Measurements from ENCODE around the gene EID3. TPM values are rescaled to one million over a fixed set of nuclear protein-coding genes. Genes with fewer than 3 reads are reported as not detected.

The EID3 gene
- total and polyA plus RNA-seq, 2 of the 8 experiments (the other 6 are each of a cell fraction or from before 2014, with no cell fraction given), result 1.2 to 2.8 TPM

DNA sequence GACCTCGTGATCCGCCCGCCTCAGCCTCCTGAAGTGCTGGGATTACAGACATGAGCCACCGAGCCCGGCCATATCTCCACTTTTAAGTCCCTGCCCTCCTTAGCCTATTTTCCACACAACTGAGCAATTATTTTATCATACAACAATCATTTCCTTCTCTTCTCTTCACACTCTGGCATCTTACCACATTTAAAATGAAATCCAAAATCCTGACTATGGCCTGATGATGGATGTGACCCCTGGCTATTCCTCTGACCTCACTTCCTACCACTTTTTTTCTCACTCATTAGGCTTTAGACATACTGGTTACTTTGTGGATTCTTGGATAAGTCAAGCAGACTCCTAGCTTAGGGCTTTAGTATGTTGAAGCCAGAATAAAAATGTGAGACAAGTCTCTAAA is 21.9 kb upstream of the EID3 start:
- Histone ChIP-seq H4K91ac (replicated peaks; ENCODE audit: insufficient read length, low read length) (no peak overlapping the region), H3K4me2 (ENCODE audit: insufficient read depth in 1 of 2, low read depth in 2 of 2, low read length in 2 of 2) (no peak overlapping the region), H3K79me1 (ENCODE audit: low read depth, low read length) (no peaks in the 10 kb centered on the region), H3K27ac (ENCODE audit: low read depth, low read length) (no peak overlapping the region), H3K23ac (ENCODE audit: insufficient read length) (no peak overlapping the region), H3K56ac (replicated peaks; ENCODE audit: insufficient read length, low read depth, low read length) (no peak overlapping the region), H4K8ac (ENCODE audit: extremely low read depth, insufficient read depth, low read length) (no peak overlapping the region), H3K9ac (replicated peaks in 1 of 4; ENCODE audit: extremely low read depth in 1 of 4, low read depth in 3 of 4, low read length in 3 of 4) (no peak overlapping the region), H3K4me3 (ENCODE audit: extremely low read depth in 1 of 4, insufficient read depth in 2 of 4, low read depth in 3 of 4, low read length in 4 of 4) (no peak overlapping the region), H3K14ac (ENCODE audit: insufficient read length) (no peak overlapping the region), H4K5ac (ENCODE audit: insufficient read length, low read depth, low read length) (no peak overlapping the region), H2BK5ac (ENCODE audit: low read depth, low read length) (no peak overlapping the region), H2AFZ (ENCODE audit: low read length) (no peak overlapping the region), H2AK5ac (ENCODE audit: low read depth, low read length) (no peak overlapping the region), H3K36me3 (ENCODE audit: control insufficient read depth in 2 of 4, insufficient read depth in 4 of 4, low read length in 3 of 4) (no peaks in the 10 kb centered on the region), H4K20me1 (replicated peaks in 1 of 2; ENCODE audit: control insufficient read depth in 1 of 2, insufficient read depth in 2 of 2, low read length in 2 of 2) (no peaks in the 10 kb centered on the region), H2BK15ac (ENCODE audit: low read length) (no peak overlapping the region), H3K18ac (ENCODE audit: extremely low read depth, low read length) (no peak overlapping the region), H3K23me2 (ENCODE audit: low read depth, low read length) (no peaks in the 10 kb centered on the region), H2BK120ac (replicated peaks; ENCODE audit: low read depth, low read length) (no peak overlapping the region), H3K79me2 (ENCODE audit: control insufficient read depth in 1 of 2, insufficient read depth in 2 of 2, low read length in 2 of 2) (no peaks in the 10 kb centered on the region), H3K4ac (replicated peaks; ENCODE audit: insufficient read length, low read depth, low read length) (no peak overlapping the region), H2BK20ac (ENCODE audit: low read length) (no peak overlapping the region), H3K4me1 (replicated peaks in 1 of 4; ENCODE audit: control insufficient read depth in 3 of 4, insufficient read depth in 4 of 4, low read length in 3 of 4) (peaks cover 0 to 10% (median 4%) of the 10 kb centered on the region in 4 experiments; a peak in 6 of 7 replicates), H2BK12ac (ENCODE audit: low read depth, low read length) (no peak overlapping the region), H3K27me3 (replicated peaks in 1 of 4; ENCODE audit: control insufficient read depth in 3 of 4, extremely low read depth in 1 of 4, insufficient read depth in 3 of 4, low read length in 3 of 4) (no peaks in the 10 kb centered on the region), H3K9me3 (ENCODE audit: insufficient read depth in 2 of 2, low read depth in 1 of 2, low read length in 1 of 2) (no peaks in the 10 kb centered on the region)
- WGBS, 2 experiments (ENCODE audit: extremely low coverage in 1 of 2, insufficient coverage in 1 of 2, insufficient read length in 1 of 2, insufficient replicate concordance in 2 of 2, low coverage in 1 of 2, low lambda C conversion rate in 2 of 2, missing lambda C conversion rate in 1 of 2), result 91% methylated on average over 5 of the region's 5 CpGs; no CpG with 5 or more reads in 1 of the 2 experiments
- DNase-seq (ENCODE audit: low read depth in 1 of 2, low spot score in 2 of 2), result no peak
- POLR2A ChIA-PET (ENCODE audit: partially characterized antibody), result no interaction called here
- CTCF ChIA-PET (ENCODE audit: partially characterized antibody), result no interaction called here
- TF ChIP-seq HDAC2 (IDR thresholded peaks at IDR 0.05; ENCODE audit: borderline replicate concordance in 1 of 2, low read depth in 2 of 2, low read length in 2 of 2), result no peak
- no peak for TF ChIP-seq SUZ12 (IDR thresholded peaks at IDR 0.05; ENCODE audit: low read length)
- TF ChIP-seq SAP30 (IDR thresholded peaks at IDR 0.05; ENCODE audit: insufficient read depth, insufficient replicate concordance, low read length), result no peak
- no peak for TF ChIP-seq TEAD4 (IDR thresholded peaks at IDR 0.05; ENCODE audit: low read depth, low read length)
- TF ChIP-seq SP4 (IDR thresholded peaks at IDR 0.05; ENCODE audit: low read length), result no peak
- TF ChIP-seq RXRA (IDR thresholded peaks at IDR 0.05; ENCODE audit: insufficient read depth, low read depth, low read length), result no peak
- TF ChIP-seq USF2 (IDR thresholded peaks at IDR 0.05; ENCODE audit: low read length), result no peak
- TF ChIP-seq BCL11A (IDR thresholded peaks at IDR 0.05; ENCODE audit: low read depth in 2 of 2, low read length in 2 of 2), result no peak
- no peak for TF ChIP-seq NRF1 (IDR thresholded peaks at IDR 0.05; ENCODE audit: low read depth, low read length)
- no peak for TF ChIP-seq TBP (IDR thresholded peaks at IDR 0.05; ENCODE audit: low read depth, low read length)
- TF ChIP-seq CTBP2 (IDR thresholded peaks at IDR 0.05; ENCODE audit: borderline replicate concordance, insufficient read depth, insufficient read length, low read length), result no peak
- TF ChIP-seq FOSL1 (IDR thresholded peaks at IDR 0.05; ENCODE audit: insufficient read depth, low read depth, low read length), result no peak
- TF ChIP-seq GTF2F1 (IDR thresholded peaks at IDR 0.05; ENCODE audit: borderline replicate concordance, low read depth, low read length), result no peak
- no peak for FAIRE-seq
